ENCODE measurements around the gene CRYAA. TPM values are rescaled to one million over a fixed set of nuclear protein-coding genes. Genes with fewer than 3 reads are reported as not detected.

Gene CRYAA
- total RNA-seq, 4 donors from 2014 or later = not detected

DNA sequence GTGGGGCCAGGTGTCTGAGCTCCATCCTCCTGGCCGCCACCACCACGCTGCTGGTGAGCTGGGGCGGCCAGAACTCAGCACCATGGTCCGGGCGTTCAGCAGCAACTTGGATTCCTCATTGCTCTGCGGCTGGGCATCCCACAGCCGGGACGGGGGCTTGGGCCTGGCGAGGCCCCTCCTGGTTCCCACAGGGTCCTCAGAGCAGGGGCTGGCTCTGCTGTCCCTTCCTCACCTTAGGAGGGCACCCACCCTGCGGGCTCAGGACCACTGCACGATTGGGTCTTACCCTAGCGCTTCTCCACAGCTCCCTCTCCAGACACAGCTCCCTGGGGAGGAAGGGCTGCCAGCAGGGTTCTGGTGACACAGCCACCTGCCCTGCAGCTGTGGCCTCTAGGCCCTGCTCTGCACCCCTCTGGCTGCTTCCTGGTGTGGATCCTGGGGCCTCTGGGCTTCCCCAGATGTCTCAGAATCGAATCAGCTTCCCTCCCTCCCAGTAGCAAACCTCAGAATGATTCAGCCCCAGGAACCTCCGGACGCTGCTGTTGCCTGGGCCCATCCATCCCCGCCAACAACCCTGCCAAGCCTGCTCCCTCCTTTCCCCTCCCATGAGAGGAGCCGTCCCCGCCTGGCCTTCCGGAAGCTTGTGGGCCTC lies 25.0 kb downstream of the CRYAA start:
- H3K36me3 ChIP-seq = no peaks in the 10 kb centered on the region
- intact Hi-C loops (cut with DNase I; ENCODE audit: low total_unique reads) = no loop called here
- DNase-seq = no peak
- no peaks in the 10 kb centered on the region for H3K9me3 ChIP-seq
- no peaks in the 10 kb centered on the region for H3K27me3 ChIP-seq
- TF ChIP-seq, protein P1, sequence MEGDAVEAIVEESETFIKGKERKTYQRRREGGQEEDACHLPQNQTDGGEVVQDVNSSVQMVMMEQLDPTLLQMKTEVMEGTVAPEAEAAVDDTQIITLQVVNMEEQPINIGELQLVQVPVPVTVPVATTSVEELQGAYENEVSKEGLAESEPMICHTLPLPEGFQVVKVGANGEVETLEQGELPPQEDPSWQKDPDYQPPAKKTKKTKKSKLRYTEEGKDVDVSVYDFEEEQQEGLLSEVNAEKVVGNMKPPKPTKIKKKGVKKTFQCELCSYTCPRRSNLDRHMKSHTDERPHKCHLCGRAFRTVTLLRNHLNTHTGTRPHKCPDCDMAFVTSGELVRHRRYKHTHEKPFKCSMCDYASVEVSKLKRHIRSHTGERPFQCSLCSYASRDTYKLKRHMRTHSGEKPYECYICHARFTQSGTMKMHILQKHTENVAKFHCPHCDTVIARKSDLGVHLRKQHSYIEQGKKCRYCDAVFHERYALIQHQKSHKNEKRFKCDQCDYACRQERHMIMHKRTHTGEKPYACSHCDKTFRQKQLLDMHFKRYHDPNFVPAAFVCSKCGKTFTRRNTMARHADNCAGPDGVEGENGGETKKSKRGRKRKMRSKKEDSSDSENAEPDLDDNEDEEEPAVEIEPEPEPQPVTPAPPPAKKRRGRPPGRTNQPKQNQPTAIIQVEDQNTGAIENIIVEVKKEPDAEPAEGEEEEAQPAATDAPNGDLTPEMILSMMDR (IDR thresholded peaks at IDR 0.05) = no peak
- TF ChIP-seq EP300 (IDR thresholded peaks at IDR 0.05; ENCODE audit: low read depth) (no peak), POLR2AphosphoS5 (IDR thresholded peaks at IDR 0.05) (no peak), POLR2A (IDR thresholded peaks at IDR 0.05) (no peak)
- no peak overlapping the region for H3K27ac ChIP-seq
- in situ Hi-C loops (cut with MboI; ENCODE audit: low pct_ligation_motif_present in 1 of 4, low pct_unique_long_range_greater_than_20kb in 1 of 4, low sequenced_read_pairs in 3 of 4) = no loop called here
- no peak overlapping the region for H3K4me3 ChIP-seq
- H3K4me1 ChIP-seq = peaks cover 0 to 20% (median 9%) of the 10 kb centered on the region in 4 donors
- WGBS, 2 donors (ENCODE audit: low coverage in 1 of 2) = 77 to 80% methylated on average over 1 to 17 of the region's 19 CpGs

DNA sequence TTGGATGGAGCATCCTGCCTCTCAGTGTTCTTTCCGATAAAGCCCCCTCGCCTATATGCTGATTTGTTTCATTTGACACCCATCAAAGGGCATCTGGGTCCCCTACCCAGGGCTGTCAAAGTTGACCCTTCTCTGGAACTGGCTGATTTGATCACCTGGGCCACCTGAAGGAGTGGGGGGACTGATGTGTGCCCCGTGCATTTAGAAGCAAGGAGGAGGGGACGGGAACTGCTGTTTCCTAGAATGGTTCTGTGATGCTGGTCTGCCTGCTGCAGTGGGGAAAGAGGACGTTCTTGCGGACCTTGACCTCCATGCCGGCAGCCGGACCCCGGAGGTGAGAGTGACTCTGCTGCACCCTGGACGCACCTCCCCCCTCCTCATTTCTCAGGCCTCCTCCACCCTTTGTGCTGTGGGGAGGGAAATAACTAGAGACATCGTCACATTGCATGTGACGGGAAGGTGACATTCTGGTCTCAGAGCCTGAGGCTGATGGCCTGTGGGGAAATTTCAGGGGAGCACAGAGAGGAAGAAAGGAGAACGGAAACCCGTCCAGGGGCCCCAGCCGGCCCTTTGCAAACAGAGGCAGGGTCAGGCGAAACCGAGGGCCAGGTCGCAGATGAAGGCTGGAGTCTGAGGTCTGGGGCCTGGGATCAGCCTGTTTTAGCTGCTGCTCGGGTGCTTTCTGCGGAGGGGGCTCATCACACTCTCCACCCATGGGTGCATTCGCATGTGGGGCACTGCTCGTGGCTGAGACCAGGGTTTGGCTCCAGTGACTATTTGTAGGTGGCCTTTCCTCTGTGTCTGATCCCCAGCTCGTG lies 25.7 kb downstream of the CRYAA start:
- H3K9me3 ChIP-seq = no peaks in the 10 kb centered on the region
- no peak overlapping the region for H3K4me3 ChIP-seq
- peaks cover 0 to 17% (median 9%) of the 10 kb centered on the region in 4 donors for H3K4me1 ChIP-seq
- 52 to 77% methylated on average over 5 to 23 of the region's 23 CpGs for WGBS, 2 donors (ENCODE audit: low coverage in 1 of 2)
- in situ Hi-C loops (cut with MboI; ENCODE audit: low pct_ligation_motif_present in 1 of 4, low pct_unique_long_range_greater_than_20kb in 1 of 4, low sequenced_read_pairs in 3 of 4) (no loop called here), intact Hi-C loops (cut with DNase I; ENCODE audit: low total_unique reads) (no loop called here)
- no peak overlapping the region for H3K27ac ChIP-seq
- H3K27me3 ChIP-seq = no peaks in the 10 kb centered on the region
- H3K36me3 ChIP-seq = no peaks in the 10 kb centered on the region
- TF ChIP-seq, protein P1 (IDR thresholded peaks at IDR 0.05) = no peak
- no peak for TF ChIP-seq POLR2A (IDR thresholded peaks at IDR 0.05)
- TF ChIP-seq EP300 (IDR thresholded peaks at IDR 0.05; ENCODE audit: low read depth) = no peak
- TF ChIP-seq POLR2AphosphoS5 (IDR thresholded peaks at IDR 0.05) = no peak
- DNase-seq = no peak

DNA sequence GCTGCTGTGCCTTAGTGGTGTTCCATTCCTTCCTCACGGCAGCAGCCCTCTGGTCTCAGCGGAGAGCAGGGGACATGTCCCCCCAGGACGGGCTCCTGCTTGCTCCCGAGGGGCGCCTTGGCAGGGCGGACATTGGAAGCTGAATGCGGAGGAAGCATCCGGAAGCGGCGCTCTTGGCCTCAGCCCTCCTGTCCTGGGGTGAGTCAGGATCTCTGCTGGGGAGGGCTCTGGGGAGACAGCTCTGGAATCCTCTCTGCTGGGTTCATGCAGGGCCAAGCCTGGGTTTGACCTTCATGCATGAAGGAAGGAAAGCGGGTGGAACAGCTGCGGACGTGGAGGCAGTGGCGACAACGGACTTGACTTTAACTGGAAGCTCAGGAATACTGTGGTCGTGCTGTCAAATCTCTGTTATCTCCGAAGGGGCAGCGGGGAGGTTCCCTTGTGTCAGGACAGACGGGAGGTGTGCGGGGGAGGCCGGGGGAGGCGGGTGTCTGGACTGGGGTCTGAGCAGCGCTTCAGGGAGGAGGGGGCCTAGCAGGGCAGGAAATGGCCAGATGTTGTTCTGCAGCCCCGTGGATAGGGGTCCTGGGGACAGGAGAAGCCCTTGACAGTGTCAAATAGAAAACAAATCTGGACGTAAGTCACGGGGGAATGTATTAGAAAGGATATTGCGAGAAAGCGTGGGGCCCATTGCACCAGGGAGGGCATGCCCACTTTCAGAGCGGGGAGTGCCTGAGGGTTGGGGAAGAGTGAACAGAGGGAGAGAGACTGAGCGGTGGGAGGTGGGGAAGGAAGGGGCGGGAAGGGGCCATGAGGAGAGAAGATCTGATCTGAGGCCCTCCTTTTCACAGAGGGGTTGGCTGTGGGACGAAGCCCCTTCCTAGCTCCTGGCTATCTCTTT lies 26.6 kb downstream of the CRYAA start:
- no peak overlapping the region for H3K27ac ChIP-seq
- TF ChIP-seq, protein P1 (IDR thresholded peaks at IDR 0.05) = no peak
- TF ChIP-seq POLR2A (IDR thresholded peaks at IDR 0.05) = no peak
- no peak for TF ChIP-seq EP300 (IDR thresholded peaks at IDR 0.05; ENCODE audit: low read depth)
- TF ChIP-seq POLR2AphosphoS5 (IDR thresholded peaks at IDR 0.05) = no peak
- no peak for DNase-seq
- no peak overlapping the region for H3K4me3 ChIP-seq
- no peaks in the 10 kb centered on the region for H3K27me3 ChIP-seq
- H3K4me1 ChIP-seq = peaks cover 0 to 17% (median 9%) of the 10 kb centered on the region in 4 donors
- H3K36me3 ChIP-seq = no peaks in the 10 kb centered on the region
- 79 to 85% methylated on average over 17 to 32 of the region's 32 CpGs for WGBS, 2 donors (ENCODE audit: low coverage in 1 of 2)
- in situ Hi-C loops (cut with MboI; ENCODE audit: low pct_ligation_motif_present in 1 of 4, low pct_unique_long_range_greater_than_20kb in 1 of 4, low sequenced_read_pairs in 3 of 4) = no loop called here
- intact Hi-C loops (cut with DNase I; ENCODE audit: low total_unique reads) = no loop called here
- no peaks in the 10 kb centered on the region for H3K9me3 ChIP-seq

DNA sequence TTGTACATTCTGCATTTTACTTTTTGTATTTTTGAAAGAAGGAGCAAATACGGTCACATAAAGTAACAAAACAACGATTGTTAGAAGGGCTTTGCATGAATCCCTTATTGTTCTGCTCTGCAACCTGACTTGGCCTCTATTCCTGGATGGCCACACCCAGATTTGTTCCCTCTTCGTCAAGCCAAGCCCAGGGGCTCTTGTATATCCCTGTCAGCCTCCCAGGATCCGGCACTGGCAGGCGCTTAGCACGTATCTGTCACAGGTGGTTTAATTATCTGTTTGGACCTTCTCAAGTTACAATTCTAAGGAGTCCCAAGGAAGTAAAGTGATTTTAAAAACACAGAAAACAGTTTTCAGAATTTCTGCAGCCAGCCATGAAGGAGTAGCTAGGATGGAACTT lies 28.0 kb downstream of the CRYAA start:
- in situ Hi-C loops (cut with MboI; ENCODE audit: low pct_ligation_motif_present in 1 of 4, low pct_unique_long_range_greater_than_20kb in 1 of 4, low sequenced_read_pairs in 3 of 4) = no loop called here

More for the DNA sequence above, 28.0 kb downstream of the CRYAA start:
- Histone ChIP-seq H3K27me3 (no peaks in the 10 kb centered on the region), H3K27ac (peak overlapping the region; percentile 5 to 53 (median 38)), H3K4me1 (peaks cover 0 to 17% (median 9%) of the 10 kb centered on the region in 4 donors), H3K36me3 (no peaks in the 10 kb centered on the region), H3K4me3 (no peak overlapping the region), H3K9me3 (peaks cover 11 to 12% of the 10 kb centered on the region in 2 donors)
- intact Hi-C loops (cut with DNase I; ENCODE audit: low total_unique reads) = no loop called here
- WGBS, 2 donors (ENCODE audit: low coverage in 1 of 2) = 41 to 43% methylated on average over 3 to 6 of the region's 6 CpGs
- TF ChIP-seq, protein P1 (IDR thresholded peaks at IDR 0.05) = no peak
- no peak for TF ChIP-seq POLR2A (IDR thresholded peaks at IDR 0.05)
- no peak for TF ChIP-seq POLR2AphosphoS5 (IDR thresholded peaks at IDR 0.05)
- no peak for TF ChIP-seq EP300 (IDR thresholded peaks at IDR 0.05; ENCODE audit: low read depth)
- peak; percentile 75 for DNase-seq
